Ishikawa (cell line): Measurements from ENCODE around the gene CHRNB4.

Experiments used
- CEBPB ChIP-seq: IDR thresholded peaks from 2 replicates; pipeline ENCODE4 v1.6.1; 2012
- CREB1 ChIP-seq: IDR thresholded peaks from 2 replicates; pipeline ENCODE4 v1.6.1; 2012; ENCODE audit warnings: low read depth
- EGR1 ChIP-seq: IDR thresholded peaks from 2 replicates; pipeline ENCODE4 v1.6.1; 2012
- EP300 ChIP-seq: IDR thresholded peaks from 2 replicates; pipeline ENCODE4 v1.6.1; 2012; ENCODE audit warnings: borderline replicate concordance
- FOXM1 ChIP-seq: IDR thresholded peaks from 2 replicates; pipeline ENCODE4 v1.6.1; 2012; ENCODE audit warnings: low read depth, borderline replicate concordance
- NFIC ChIP-seq: IDR thresholded peaks from 2 replicates; pipeline ENCODE4 v1.6.1; 2012
- RAD21 ChIP-seq: IDR thresholded peaks from 2 replicates; pipeline ENCODE4 v1.6.1; 2012; ENCODE audit warnings: low read depth
- TAF1 ChIP-seq: IDR thresholded peaks from 2 replicates; pipeline ENCODE4 v1.6.1; 2012; ENCODE audit warnings: low read depth, mild to moderate bottlenecking
- TCF12 ChIP-seq: IDR thresholded peaks from 2 replicates; pipeline ENCODE4 v1.6.1; 2012; ENCODE audit warnings: low read depth
- TEAD4 ChIP-seq: IDR thresholded peaks from 2 replicates; pipeline ENCODE4 v1.6.1; 2012
- YY1 ChIP-seq: IDR thresholded peaks from 2 replicates; pipeline ENCODE4 v1.6.1; 2012; ENCODE audit warnings: low read depth
- ZBTB7A ChIP-seq: IDR thresholded peaks from 2 replicates; pipeline ENCODE4 v1.6.1; 2012; ENCODE audit warnings: low read depth
- TF ChIP-seq, protein P1 (sequence below): IDR thresholded peaks from 2 replicates; pipeline ENCODE4 v1.6.1; 2012
- TF ChIP-seq, protein P2 (sequence below): IDR thresholded peaks from 2 replicates; pipeline ENCODE4 v1.6.1; 2012; ENCODE audit warnings: low read depth, mild to moderate bottlenecking
- TF ChIP-seq, protein P3 (sequence below): IDR thresholded peaks from 2 replicates; pipeline ENCODE4 v1.6.1; 2012

Gene CHRNB4

DNA sequence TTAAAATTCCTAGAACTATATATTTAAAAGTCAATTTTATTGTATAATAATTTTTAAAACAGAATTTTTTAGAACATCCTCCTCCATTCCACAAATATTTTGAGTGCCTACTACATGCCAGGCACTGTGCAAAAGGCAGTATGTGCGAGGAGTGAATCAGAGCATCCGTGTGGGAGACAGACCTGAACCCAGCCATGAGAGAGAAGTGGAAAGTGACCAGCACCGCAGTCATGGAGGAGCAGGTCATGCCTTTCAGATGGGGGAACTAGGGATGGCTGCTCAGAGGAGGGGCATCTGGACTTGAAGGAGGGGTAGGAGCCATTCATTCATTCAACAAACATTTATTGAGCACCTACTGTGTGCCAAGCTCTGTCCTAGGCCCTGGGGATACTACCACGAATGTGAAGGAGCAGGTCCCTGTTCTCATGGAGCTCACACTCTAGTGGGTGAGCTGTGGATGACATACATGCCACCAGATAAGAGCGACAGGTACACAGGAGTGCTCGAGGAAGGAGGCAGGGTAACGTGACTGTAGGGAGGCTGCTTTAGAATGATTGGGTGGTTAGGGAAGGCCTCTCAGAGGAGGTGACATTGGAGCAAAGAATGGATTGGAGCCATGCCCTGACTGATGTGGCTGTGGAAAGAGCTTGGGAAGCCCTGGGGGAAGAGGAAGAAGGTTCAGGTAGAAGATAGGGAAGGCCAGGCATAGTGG lies 17.1 kb downstream of the CHRNB4 start:
- TF ChIP-seq, protein P1, sequence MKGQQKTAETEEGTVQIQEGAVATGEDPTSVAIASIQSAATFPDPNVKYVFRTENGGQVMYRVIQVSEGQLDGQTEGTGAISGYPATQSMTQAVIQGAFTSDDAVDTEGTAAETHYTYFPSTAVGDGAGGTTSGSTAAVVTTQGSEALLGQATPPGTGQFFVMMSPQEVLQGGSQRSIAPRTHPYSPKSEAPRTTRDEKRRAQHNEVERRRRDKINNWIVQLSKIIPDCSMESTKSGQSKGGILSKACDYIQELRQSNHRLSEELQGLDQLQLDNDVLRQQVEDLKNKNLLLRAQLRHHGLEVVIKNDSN, result no peak
- TF ChIP-seq TAF1, result no peak
- TF ChIP-seq YY1, result no peak
- TF ChIP-seq TEAD4, result no peak
- no peak for TF ChIP-seq EGR1
- no peak for TF ChIP-seq RAD21
- no peak for TF ChIP-seq TCF12
- TF ChIP-seq, protein P2, sequence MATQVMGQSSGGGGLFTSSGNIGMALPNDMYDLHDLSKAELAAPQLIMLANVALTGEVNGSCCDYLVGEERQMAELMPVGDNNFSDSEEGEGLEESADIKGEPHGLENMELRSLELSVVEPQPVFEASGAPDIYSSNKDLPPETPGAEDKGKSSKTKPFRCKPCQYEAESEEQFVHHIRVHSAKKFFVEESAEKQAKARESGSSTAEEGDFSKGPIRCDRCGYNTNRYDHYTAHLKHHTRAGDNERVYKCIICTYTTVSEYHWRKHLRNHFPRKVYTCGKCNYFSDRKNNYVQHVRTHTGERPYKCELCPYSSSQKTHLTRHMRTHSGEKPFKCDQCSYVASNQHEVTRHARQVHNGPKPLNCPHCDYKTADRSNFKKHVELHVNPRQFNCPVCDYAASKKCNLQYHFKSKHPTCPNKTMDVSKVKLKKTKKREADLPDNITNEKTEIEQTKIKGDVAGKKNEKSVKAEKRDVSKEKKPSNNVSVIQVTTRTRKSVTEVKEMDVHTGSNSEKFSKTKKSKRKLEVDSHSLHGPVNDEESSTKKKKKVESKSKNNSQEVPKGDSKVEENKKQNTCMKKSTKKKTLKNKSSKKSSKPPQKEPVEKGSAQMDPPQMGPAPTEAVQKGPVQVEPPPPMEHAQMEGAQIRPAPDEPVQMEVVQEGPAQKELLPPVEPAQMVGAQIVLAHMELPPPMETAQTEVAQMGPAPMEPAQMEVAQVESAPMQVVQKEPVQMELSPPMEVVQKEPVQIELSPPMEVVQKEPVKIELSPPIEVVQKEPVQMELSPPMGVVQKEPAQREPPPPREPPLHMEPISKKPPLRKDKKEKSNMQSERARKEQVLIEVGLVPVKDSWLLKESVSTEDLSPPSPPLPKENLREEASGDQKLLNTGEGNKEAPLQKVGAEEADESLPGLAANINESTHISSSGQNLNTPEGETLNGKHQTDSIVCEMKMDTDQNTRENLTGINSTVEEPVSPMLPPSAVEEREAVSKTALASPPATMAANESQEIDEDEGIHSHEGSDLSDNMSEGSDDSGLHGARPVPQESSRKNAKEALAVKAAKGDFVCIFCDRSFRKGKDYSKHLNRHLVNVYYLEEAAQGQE, result no peak
- no peak for TF ChIP-seq CEBPB
- TF ChIP-seq EP300, result no peak
- no peak for TF ChIP-seq FOXM1

DNA sequence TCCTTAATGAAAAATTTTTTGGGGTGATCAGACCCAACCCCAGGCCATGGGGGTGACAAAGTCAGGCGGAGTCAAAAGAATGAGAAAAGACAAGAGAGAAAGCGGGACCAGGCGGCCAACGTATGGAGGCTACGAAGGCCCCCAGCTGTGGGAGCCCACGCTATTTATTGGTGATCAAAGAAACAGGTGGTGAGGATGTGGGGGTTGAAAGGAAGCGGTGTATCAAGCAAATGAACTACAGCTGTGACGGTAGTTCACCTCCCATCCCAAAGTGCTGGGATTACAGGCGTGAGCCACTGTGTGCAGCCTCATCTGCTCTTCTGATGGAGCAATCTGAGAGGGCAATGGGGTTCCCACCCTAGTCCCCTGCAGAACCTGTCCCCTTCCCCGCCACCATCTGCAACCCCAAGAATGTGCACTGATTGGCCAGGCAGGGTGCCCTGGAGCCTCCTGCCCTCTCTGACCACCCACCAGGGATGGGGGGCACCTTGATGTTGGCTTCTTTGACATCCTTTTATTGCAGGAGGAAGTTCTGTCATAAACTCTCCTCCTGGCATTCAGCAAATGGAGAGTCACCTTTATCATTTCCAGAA lies 19.1 kb downstream of the CHRNB4 start:
- TF ChIP-seq, protein P3, sequence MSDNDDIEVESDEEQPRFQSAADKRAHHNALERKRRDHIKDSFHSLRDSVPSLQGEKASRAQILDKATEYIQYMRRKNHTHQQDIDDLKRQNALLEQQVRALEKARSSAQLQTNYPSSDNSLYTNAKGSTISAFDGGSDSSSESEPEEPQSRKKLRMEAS, result no peak
- TF ChIP-seq FOXM1 (no peak), TEAD4 (no peak), EP300 (no peak), RAD21 (no peak), YY1 (no peak), EGR1 (no peak), TAF1 (no peak), ZBTB7A (no peak), CREB1 (no peak), TCF12 (no peak), CEBPB (no peak), NFIC (no peak)
- TF ChIP-seq, protein P2, result no peak
- TF ChIP-seq, protein P1, result no peak

- 0 out of 2 replicates have a peak, but pooled peaks have one; percentile 57 for TF ChIP-seq ZBTB7A
- TF ChIP-seq, protein P2, result no peak
These were observed 20.2 kb downstream of the CHRNB4 start, which contains the start of gene CHRNA3 for GRCh38 chr15:78620527-78621421. Gene CHRNA3, minus strand, starts transcription at chr15:78620996. Its CDS starts 202 bp downstream, at chr15:78620794.

DNA sequence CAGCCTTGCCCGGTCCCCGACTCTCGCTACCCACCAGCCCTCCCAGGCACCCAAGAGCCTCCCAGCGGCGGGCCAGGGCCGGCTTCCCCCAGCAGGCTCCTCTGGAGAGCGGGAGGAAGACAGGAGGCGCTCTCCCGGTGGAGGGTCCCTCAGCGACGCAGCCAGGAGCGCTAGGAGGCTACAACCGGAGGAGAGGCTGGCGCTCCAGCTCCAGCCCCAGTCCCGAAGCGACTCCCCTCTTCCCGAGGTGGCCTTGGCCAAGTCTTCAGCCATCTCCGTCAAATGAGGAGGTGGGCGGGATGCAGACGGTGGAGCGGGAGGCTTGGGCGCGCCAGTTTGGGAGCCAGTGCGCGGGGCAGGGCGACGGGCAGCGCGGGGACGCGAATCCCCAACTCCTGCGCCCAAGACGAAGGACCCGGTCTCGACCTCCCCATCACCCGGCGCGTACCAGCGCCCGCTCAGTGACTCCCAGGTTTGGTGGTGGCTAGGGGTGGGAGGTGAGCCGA lies 20.9 kb downstream of the CHRNB4 start:
- no peak for TF ChIP-seq TEAD4
- TF ChIP-seq CEBPB, result no peak
- TF ChIP-seq ZBTB7A, result no peak
- TF ChIP-seq NFIC, result no peak
- no peak for TF ChIP-seq TCF12
- no peak for TF ChIP-seq YY1
- no peak for TF ChIP-seq RAD21
- TF ChIP-seq CREB1, result no peak
- TF ChIP-seq, protein P2, result no peak
- TF ChIP-seq, protein P1, result no peak
- no peak for TF ChIP-seq FOXM1
- TF ChIP-seq TAF1, result no peak
- no peak for TF ChIP-seq EGR1
- TF ChIP-seq, protein P3, result no peak
- no peak for TF ChIP-seq EP300
